Measurements from ENCODE around the gene ZDHHC12. TPM values are rescaled to one million over a fixed set of nuclear protein-coding genes. Genes with fewer than 3 reads are reported as not detected.

The ZDHHC12 gene, protein sequence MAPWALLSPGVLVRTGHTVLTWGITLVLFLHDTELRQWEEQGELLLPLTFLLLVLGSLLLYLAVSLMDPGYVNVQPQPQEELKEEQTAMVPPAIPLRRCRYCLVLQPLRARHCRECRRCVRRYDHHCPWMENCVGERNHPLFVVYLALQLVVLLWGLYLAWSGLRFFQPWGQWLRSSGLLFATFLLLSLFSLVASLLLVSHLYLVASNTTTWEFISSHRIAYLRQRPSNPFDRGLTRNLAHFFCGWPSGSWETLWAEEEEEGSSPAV
- total RNA-seq, result 10 to 100 TPM; 50.9 to 53.1 TPM

DNA sequence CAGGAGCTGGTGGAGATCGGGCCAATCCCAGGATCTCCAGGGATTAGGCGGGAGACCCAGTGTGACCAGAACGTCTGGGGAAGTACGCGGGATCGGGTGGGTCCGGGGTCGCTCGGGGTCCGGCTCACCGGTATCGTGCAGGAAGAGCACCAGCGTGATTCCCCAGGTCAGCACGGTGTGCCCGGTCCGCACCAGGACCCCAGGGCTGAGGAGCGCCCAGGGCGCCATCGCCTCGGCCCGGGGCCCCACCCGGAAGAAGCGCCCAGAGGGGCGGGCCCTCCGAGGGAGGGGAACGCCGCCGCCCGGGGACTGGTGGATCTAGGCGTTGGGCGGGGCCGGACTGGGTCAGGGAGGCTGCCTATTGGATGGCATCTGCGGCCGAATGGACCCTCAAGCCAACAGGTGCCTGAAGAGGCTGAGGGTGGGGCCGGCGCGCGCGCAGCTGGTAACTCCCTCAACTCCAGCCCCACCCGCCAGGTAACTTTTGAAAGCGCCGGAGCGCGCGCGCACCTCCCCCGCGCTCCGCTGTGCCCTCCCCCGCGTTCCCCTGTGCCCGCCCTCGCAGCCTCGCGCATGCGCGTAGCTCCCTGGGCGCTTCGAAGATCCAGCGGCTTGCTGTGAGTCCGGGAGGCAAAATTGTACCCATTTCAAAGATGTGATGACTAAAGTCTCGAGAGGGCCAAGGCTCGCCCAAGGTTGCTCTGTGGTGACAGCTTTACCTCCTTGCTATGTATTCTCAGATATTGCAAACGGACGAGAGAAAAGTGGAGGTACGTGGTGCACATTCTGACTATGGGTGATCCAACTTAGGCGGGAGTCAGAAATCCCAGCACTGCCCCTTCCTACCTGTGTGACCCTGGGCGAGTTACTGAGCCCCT, at the start of gene ZDHHC12:
Gene ZDHHC12 (minus strand): TSS at position 262 of the 878 bp plus-strand sequence. CDS start 34 bp downstream, at position 228.
- peak within 1 kb of the TSS; percentile 97 for H3K4me3 Mint-ChIP-seq
- H3K36me3 Mint-ChIP-seq (ENCODE audit: low read depth), result peaks cover 2% of the 10 kb centered on the region
- peak; percentile 100 for DNase-seq
- CTCF ChIA-PET, result interaction anchor here (0.9 to 2.0 kb wide), 5 partner anchors 9 to 153 kb away, joined by 3 to 5 read pairs (median 3); partner anchors contain the start of gene PKN3
- H3K27ac Mint-ChIP-seq, result peak within 1 kb of the TSS; percentile 94
- H3K27me3 Mint-ChIP-seq (ENCODE audit: low read depth), result no peaks in the 10 kb centered on the region
- intact Hi-C loops (cut with micrococcal nuclease), result loop anchor here (1.0 to 5.0 kb wide), 9 partner anchors 22 to 448 kb away; partner anchors contain the start of genes DOLK, DYNC2I2, GOLGA2 and MIGA2
- no peaks in the 10 kb centered on the region for H3K9me3 Mint-ChIP-seq
- peaks cover 28% of the 10 kb centered on the region for H3K4me1 Mint-ChIP-seq (ENCODE audit: low read depth)

DNA sequence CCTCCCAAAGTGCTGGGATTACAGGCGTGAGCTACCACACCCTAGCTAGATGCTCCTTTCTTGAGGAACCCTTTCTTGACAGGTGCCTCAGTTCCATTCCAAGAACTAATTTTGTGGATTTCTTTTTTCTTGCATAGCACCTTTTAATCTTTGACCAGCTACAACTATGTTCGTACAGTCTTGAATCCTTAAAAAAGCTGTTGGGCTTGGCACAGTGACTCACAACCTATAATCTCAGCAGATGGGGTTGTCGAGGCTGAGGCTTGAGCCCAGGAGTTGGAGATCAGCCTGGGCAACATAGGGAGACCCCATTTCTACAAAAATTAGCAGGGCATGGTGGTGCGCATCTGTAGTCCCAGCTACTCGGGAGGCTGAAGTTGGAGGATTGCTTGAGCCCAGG, 49.1 kb upstream of the ZDHHC12 start:
- Mint-ChIP-seq H3K4me1 (ENCODE audit: low read depth) (peaks cover 18% of the 10 kb centered on the region), H3K9me3 (peaks cover 2% of the 10 kb centered on the region), H3K36me3 (ENCODE audit: low read depth) (no peaks in the 10 kb centered on the region), H3K27ac (no peak overlapping the region), H3K4me3 (peak overlapping the region; percentile 81), H3K27me3 (ENCODE audit: low read depth) (no peaks in the 10 kb centered on the region)
- CTCF ChIA-PET, result no interaction called here
- intact Hi-C loops (cut with micrococcal nuclease), result loop anchor here (5.0 kb wide), 2 partner anchors 116 to 401 kb away; partner anchors contain the start of genes DYNC2I2 and URM1
- DNase-seq, result no peak

DNA sequence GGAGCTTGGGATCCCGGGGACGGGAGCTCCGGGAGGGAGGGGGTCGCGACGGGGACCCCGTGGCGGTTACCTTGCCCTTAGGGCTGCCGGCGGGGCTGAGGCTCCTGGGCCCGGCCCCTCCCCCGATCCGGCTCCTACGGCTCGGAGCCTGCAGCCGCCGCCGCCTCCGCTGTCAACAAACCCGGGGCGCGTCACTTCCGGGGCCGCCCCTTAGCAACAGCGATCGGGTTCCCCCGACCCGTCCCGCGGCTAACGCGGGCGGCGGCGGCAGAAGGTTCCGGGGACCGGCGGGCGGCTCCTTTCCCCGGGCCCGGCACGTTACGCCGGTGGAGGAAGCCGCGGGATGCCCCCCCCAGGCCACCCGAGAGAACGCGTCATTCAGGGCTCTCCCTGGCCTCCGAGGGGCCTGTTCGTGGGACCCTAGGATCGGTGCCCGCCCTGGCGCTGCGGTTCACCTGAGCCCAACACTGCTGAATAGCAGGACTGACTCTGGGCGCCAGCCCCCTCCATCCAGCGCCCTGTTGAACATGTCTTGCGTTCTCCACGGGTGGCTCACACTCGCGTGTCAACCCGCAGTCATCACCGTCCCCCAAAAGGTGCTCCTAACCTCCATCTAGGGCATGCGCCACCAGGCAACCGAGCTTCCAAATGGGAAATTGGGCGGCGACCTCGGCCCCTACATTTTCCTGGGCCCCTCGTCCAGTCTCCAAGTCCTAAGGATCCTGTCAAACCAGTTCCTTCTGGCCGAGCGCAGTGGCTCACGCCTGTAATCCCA, 48.0 kb upstream of the ZDHHC12 start, which contains the start of gene ZER1:
Gene ZER1 (minus strand): TSS at position 183 of the 775 bp plus-strand sequence. CDS start 16,362 bp downstream, outside the sequence.
- intact Hi-C loops (cut with micrococcal nuclease), result loop anchor here (1.0 to 5.0 kb wide), 7 partner anchors 15 to 400 kb away; partner anchors contain the start of genes DYNC2I2, ENDOG, SET and SPTAN1
- Mint-ChIP-seq H3K4me3 (peak within 1 kb of the TSS; percentile 95), H3K4me1 (ENCODE audit: low read depth) (peaks cover 24% of the 10 kb centered on the region)

DNA sequence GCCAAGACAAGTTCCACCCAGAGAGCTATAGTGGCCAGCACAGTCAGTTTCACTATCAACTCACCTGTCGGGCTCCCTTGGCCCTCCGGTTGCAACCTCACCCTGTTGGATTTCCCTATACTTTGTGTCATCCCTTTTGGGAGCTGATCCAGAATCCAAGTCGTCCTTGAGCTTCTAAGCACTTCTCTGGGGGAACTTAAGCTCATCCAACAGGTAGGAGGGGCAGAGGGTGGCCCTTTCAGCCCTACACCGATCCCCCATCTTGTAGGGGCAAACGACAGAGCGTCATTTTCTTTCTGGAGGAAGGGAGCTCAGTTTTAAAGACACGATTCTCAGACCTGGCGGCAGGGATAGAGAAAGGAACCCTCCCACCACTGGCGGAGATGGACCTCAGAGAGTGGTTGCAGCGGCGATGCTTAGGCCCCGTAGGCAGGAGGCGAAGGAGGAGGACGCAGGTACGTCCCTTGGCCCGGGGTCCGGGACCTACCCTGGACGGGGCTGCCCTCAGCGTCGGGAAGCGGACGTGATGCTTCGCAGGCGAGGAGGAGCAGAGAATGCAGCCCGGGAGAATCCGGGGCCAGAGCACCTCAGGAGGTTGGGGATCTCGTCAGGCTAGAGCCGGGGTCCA, 47.3 kb upstream of the ZDHHC12 start:
- CTCF ChIA-PET, result interaction anchor here (0.9 kb wide), 1 partner anchor 18 kb away, joined by 3 read pairs; no protein-coding TSS in a partner anchor
- intact Hi-C loops (cut with micrococcal nuclease), result loop anchor here (1.0 to 5.0 kb wide), 6 partner anchors 47 to 399 kb away; partner anchors contain the start of genes DYNC2I2, ENDOG, SET and SPTAN1
- no peaks in the 10 kb centered on the region for H3K27me3 Mint-ChIP-seq (ENCODE audit: low read depth)
- DNase-seq, result no peak
- peaks cover 2% of the 10 kb centered on the region for H3K9me3 Mint-ChIP-seq
- H3K36me3 Mint-ChIP-seq (ENCODE audit: low read depth), result peaks cover 2% of the 10 kb centered on the region
- peaks cover 24% of the 10 kb centered on the region for H3K4me1 Mint-ChIP-seq (ENCODE audit: low read depth)
- H3K27ac Mint-ChIP-seq, result peak overlapping the region; percentile 90
- H3K4me3 Mint-ChIP-seq, result peak overlapping the region; percentile 95

More for the DNA sequence above, 48.0 kb upstream of the ZDHHC12 start, which contains the start of gene ZER1:
- H3K27me3 Mint-ChIP-seq (ENCODE audit: low read depth), result no peaks in the 10 kb centered on the region
- peak within 1 kb of the TSS; percentile 90 for H3K27ac Mint-ChIP-seq
- H3K36me3 Mint-ChIP-seq (ENCODE audit: low read depth), result peaks cover 2% of the 10 kb centered on the region
- DNase-seq, result peak; percentile 95
- H3K9me3 Mint-ChIP-seq, result peaks cover 2% of the 10 kb centered on the region
- CTCF ChIA-PET, result interaction anchor here (0.6 to 0.9 kb wide), 2 partner anchors 14 to 17 kb away, joined by 3 to 4 read pairs; no protein-coding TSS in a partner anchor

DNA sequence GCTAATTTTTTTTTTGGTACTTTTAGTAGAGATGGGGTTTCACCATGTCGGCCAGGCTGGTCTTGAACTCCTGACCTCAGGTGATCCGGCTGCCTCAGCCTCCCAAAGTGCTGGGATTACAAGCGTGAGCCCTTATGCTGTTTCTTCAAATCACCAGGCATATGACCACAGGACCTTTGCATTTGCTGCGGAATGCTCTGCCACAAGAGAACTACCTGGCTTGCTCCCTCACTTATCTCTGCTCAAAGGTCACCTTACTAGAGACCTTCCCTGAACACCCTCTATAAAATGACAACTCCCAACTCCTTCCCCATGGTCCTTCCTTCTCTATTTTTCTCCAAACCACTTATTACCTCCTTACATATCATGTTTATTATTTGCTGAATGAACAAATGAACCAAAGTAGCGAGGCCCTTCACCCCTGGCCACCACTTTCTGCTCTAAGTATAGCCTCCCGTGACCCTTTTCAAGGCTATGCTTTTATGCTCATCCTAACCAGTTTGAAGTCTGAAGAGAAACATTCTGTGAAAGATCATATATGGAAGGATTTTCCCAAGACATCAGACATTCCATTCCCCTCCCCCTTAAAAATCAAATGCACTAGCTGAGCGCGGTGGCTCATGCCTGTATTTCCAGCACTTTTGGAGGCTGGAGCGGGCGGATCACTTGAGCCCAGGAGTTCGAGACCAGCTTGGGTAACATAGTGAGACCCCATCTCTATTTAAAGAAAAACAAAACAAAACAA, 46.5 kb upstream of the ZDHHC12 start:
- intact Hi-C loops (cut with micrococcal nuclease), result loop anchor here (1.0 to 5.0 kb wide), 6 partner anchors 46 to 398 kb away; partner anchors contain the start of genes DYNC2I2, ENDOG, SET and SPTAN1
- Mint-ChIP-seq H3K36me3 (ENCODE audit: low read depth) (peaks cover 2% of the 10 kb centered on the region), H3K4me1 (ENCODE audit: low read depth) (peaks cover 24% of the 10 kb centered on the region), H3K27ac (peak overlapping the region; percentile 90), H3K27me3 (ENCODE audit: low read depth) (no peaks in the 10 kb centered on the region), H3K9me3 (peaks cover 2% of the 10 kb centered on the region), H3K4me3 (peak overlapping the region; percentile 95)
- DNase-seq, result no peak
- CTCF ChIA-PET, result interaction anchor here (0.8 to 0.9 kb wide), 2 partner anchors 19 to 47 kb away, joined by 3 to 4 read pairs; no protein-coding TSS in a partner anchor

DNA sequence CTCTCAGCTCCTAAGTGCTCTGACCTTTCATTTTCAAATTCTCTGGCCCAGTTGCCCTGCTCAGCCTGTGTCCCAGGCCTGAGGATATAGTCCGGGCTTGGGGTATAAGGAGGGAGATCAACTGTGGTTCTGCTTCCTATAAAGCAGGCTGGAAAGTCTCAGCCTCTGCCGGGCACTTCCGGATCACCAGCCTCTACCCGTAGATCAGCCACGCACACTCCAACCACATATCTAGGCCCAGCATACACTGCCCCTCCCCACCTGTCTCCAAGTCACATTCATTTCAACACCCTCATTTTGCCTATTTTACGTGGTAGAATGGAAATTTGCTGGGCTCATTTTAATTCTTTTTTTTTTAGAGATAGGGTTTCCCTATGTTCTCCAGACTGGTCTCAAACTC, 44.7 kb upstream of the ZDHHC12 start:
- DNase-seq, result no peak
- Mint-ChIP-seq H3K27ac (no peak overlapping the region), H3K4me1 (ENCODE audit: low read depth) (peaks cover 29% of the 10 kb centered on the region), H3K36me3 (ENCODE audit: low read depth) (peaks cover 2% of the 10 kb centered on the region), H3K9me3 (no peaks in the 10 kb centered on the region), H3K27me3 (ENCODE audit: low read depth) (no peaks in the 10 kb centered on the region), H3K4me3 (no peak overlapping the region)
- intact Hi-C loops (cut with micrococcal nuclease), result no loop called here
- CTCF ChIA-PET, result no interaction called here

DNA sequence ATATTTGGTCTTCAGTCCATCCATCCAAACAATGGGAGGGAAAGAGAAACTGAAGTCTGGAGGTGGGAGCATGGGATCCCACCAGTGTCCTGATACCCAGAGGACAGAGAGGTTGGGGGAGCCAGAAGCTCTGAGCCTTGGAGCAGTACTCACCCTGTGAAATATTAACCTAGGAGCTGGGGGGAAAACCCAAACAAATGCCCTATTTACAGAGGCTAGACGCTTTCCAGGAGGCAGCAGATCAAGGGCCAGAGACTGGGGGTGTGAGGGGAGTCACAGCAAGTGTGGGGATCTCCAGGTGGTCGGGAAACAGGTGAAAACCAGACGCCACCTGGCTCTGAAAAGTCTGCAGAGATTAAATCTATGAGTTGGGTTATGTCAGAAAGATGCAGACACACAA, 41.6 kb upstream of the ZDHHC12 start:
- DNase-seq, result no peak
- no peak overlapping the region for H3K27ac Mint-ChIP-seq
- H3K36me3 Mint-ChIP-seq (ENCODE audit: low read depth), result peaks cover 2% of the 10 kb centered on the region
- no peaks in the 10 kb centered on the region for H3K27me3 Mint-ChIP-seq (ENCODE audit: low read depth)
- H3K4me1 Mint-ChIP-seq (ENCODE audit: low read depth), result peaks cover 22% of the 10 kb centered on the region
- CTCF ChIA-PET, result interaction anchor here (0.9 kb wide), 1 partner anchor 39 kb away, joined by 3 read pairs; no protein-coding TSS in a partner anchor
- no peak overlapping the region for H3K4me3 Mint-ChIP-seq
- intact Hi-C loops (cut with micrococcal nuclease), result no loop called here
- H3K9me3 Mint-ChIP-seq, result no peaks in the 10 kb centered on the region

DNA sequence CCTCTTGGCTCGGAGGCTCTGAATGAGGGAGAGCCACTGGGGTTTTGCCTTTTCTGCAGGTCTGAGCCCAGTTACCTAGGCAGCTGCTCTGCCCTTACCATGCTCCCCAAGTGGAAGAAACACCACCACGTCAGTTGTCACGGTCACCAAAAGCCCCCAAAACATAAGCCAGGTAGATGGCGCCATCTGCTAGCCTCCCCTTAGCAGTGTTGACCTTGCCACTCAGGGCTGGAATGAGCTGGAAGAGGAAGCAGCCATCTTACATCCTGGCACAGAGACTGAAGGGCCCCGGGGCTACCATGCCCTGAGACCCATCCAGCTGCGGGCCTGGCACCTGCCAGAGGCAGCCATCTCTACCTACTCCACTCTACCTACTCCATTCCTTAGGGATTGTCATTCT, 40.4 kb upstream of the ZDHHC12 start:
- H3K9me3 Mint-ChIP-seq, result no peaks in the 10 kb centered on the region
- intact Hi-C loops (cut with micrococcal nuclease), result no loop called here
- peak; percentile 37 for DNase-seq
- peaks cover 15% of the 10 kb centered on the region for H3K4me1 Mint-ChIP-seq (ENCODE audit: low read depth)
- H3K27ac Mint-ChIP-seq, result no peak overlapping the region
- H3K27me3 Mint-ChIP-seq (ENCODE audit: low read depth), result no peaks in the 10 kb centered on the region
- peaks cover 2% of the 10 kb centered on the region for H3K36me3 Mint-ChIP-seq (ENCODE audit: low read depth)
- CTCF ChIA-PET, result interaction anchor here (0.9 kb wide), 1 partner anchor 41 kb away, joined by 3 read pairs; no protein-coding TSS in a partner anchor
- H3K4me3 Mint-ChIP-seq, result no peak overlapping the region

DNA sequence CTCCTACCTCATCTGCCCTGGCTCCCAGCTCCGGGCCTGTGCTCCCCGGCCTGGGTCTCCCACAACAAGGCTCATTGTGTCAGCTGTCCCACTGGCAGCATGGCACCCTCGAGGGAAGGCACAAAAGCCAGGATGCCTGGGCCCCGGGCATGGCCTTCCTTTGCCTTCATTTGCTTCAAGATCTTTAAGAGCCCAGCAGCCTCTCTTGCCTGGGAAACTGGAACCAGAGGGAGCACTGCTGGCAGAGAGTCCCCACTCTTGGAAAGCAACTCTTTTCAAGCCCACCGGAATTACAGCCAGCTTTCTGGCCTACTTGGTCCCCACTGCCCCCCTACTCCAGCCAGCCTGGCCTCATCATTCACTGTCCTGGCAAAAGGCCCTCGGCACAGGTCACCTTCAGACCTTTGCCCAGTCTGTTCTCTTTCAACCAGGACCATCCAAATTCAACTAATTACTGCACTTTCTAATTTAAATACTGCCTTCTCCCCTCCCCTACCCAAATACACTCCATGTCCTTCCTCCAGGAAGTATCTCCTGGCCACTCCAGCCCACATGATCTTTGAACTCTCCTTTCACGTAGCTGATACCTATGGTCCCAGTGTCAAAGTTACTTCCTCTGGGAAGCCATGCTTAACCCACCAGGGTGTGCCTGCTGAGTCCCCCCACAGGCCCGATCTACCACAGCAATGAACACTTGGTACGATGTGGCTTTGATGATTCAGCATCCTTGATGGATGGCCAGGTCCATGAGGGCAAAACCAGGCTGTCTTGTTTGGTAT, 38.9 kb upstream of the ZDHHC12 start:
- CTCF ChIA-PET, result no interaction called here
- H3K27ac Mint-ChIP-seq, result no peak overlapping the region
- no peak overlapping the region for H3K4me3 Mint-ChIP-seq
- intact Hi-C loops (cut with micrococcal nuclease), result no loop called here
- DNase-seq, result no peak
- H3K27me3 Mint-ChIP-seq (ENCODE audit: low read depth), result no peaks in the 10 kb centered on the region
- no peaks in the 10 kb centered on the region for H3K9me3 Mint-ChIP-seq
- peaks cover 2% of the 10 kb centered on the region for H3K36me3 Mint-ChIP-seq (ENCODE audit: low read depth)
- H3K4me1 Mint-ChIP-seq (ENCODE audit: low read depth), result peaks cover 10% of the 10 kb centered on the region

DNA sequence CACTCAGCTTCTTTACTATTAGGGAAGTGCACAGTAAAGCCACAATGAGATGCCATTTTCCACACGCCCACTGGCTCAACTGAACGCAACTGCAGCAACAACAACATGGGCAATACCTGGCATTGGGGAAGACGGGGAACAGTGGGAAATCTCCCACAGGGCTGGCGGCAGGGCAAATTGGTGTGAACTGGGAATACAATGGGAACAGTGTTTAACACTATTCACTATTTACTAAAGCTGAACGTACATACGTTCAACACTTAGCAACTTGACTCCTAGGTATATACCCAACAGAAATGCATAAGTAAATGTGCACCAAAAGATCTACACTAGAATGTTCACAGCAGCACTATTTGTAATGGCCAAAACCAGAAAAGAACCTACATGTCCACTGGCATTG, 33.7 kb upstream of the ZDHHC12 start:
- CTCF ChIA-PET, result no interaction called here
- Mint-ChIP-seq H3K27me3 (ENCODE audit: low read depth) (no peaks in the 10 kb centered on the region), H3K4me3 (no peak overlapping the region), H3K36me3 (ENCODE audit: low read depth) (no peaks in the 10 kb centered on the region), H3K27ac (no peak overlapping the region), H3K4me1 (ENCODE audit: low read depth) (no peaks in the 10 kb centered on the region), H3K9me3 (no peaks in the 10 kb centered on the region)
- intact Hi-C loops (cut with micrococcal nuclease), result no loop called here
- no peak for DNase-seq

Measured in activated naive CD4-positive, alpha-beta T cell treated with anti-CD3 and anti-CD28 coated beads for 36 hours (primary cell).